ENCODE data around the gene KRTAP3-3.

DNA sequence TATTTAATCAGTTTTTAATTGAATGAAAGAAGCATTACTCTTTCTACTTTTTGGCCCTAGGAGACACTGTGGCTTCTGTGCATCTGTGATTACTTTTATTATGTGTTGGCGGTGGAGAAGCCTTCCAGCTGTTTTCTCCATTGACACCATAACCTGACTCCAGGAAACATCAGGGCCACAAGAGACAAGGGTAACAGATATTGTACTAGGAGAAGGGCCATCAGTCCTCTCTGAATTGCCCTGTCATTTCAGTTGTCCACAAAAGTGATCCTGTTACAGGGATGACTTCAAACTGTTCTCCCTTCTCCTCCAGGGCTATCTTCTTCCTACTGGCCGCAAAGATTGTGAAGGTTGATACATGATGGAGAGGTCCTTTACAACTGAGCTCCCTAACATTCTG lies 41.8 kb downstream of the KRTAP3-3 start:
- TF ChIP-seq GATA2 (IDR thresholded peaks at IDR 0.05; ENCODE audit: low read depth, low read length) (no peak), GATA3 (IDR thresholded peaks at IDR 0.05; ENCODE audit: low read depth, low read length) (no peak)
